Fibroblast of upper back skin (primary cell): ENCODE results near the gene PLIN5.

Source experiments
- DNase-seq: peaks from one replicate; pipeline ENCODE4 v3.0.0-alpha.2; 2013

The PLIN5 gene

GRCh38 chr19:4503825-4504170, 31.2 kb downstream of the PLIN5 start:
- no peak for DNase-seq

GRCh38 chr19:4503132-4503824, 31.7 kb downstream of the PLIN5 start:
- DNase-seq = no peak

GRCh38 chr19:4502282-4503131, 32.5 kb downstream of the PLIN5 start:
- no peak for DNase-seq

- DNase-seq = no peak
Observed at GRCh38 chr19:4501691-4502090, 33.3 kb downstream of the PLIN5 start.

DNA sequence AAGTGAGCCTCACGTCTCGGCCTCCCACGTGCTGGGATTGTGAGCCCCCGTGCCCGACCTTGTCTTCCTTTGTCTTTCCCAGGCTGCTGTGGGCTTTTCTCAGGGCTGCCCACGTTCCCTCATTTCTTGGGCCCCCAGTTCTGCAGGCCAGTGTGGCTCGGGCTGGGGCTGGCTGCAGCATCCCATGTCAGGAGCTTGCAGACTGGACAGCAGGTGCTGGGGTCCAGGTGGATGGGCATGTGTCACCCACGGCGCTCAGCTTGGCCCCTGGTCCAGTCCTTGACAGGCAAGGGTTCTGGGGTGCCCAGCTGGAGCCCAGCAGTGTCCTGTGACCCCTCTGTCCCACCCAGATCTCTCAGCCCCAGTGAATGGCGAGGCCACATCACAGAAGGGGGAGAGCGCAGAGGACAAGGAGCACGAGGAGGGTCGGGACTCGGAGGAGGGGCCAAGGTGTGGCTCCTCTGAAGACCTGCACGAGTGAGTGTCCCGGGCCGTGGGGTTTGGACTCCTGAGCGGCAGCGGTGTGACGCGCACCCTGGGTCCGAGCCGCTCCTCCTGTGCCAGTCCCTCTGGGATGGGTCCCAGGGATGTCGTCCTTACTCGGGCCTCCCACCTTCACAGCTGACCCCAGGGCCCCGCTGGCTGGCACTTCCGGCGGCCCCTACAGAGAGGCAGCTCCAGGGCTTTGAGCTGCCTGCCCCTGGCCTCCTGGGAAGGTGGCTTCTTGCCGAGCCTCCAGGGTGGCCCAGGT, 34.0 kb downstream of the PLIN5 start:
- DNase-seq = no peak

- no peak for DNase-seq
Observed at GRCh38 chr19:4499855-4500254, 35.2 kb downstream of the PLIN5 start.

GRCh38 chr19:4499318-4499717, 35.7 kb downstream of the PLIN5 start:
- DNase-seq = no peak

- no peak for DNase-seq
Observed at GRCh38 chr19:4498694-4499093, 36.3 kb downstream of the PLIN5 start.

GRCh38 chr19:4497770-4498389, 37.1 kb downstream of the PLIN5 start:
- DNase-seq = no peak

- no peak for DNase-seq
Observed at GRCh38 chr19:4496304-4496703, 38.7 kb downstream of the PLIN5 start.

GRCh38 chr19:4495471-4495870, 39.6 kb downstream of the PLIN5 start:
- no peak for DNase-seq

GRCh38 chr19:4494691-4495064, 40.3 kb downstream of the PLIN5 start:
- no peak for DNase-seq

- no peak for DNase-seq
Observed at GRCh38 chr19:4493929-4494690, 40.9 kb downstream of the PLIN5 start.

DNA sequence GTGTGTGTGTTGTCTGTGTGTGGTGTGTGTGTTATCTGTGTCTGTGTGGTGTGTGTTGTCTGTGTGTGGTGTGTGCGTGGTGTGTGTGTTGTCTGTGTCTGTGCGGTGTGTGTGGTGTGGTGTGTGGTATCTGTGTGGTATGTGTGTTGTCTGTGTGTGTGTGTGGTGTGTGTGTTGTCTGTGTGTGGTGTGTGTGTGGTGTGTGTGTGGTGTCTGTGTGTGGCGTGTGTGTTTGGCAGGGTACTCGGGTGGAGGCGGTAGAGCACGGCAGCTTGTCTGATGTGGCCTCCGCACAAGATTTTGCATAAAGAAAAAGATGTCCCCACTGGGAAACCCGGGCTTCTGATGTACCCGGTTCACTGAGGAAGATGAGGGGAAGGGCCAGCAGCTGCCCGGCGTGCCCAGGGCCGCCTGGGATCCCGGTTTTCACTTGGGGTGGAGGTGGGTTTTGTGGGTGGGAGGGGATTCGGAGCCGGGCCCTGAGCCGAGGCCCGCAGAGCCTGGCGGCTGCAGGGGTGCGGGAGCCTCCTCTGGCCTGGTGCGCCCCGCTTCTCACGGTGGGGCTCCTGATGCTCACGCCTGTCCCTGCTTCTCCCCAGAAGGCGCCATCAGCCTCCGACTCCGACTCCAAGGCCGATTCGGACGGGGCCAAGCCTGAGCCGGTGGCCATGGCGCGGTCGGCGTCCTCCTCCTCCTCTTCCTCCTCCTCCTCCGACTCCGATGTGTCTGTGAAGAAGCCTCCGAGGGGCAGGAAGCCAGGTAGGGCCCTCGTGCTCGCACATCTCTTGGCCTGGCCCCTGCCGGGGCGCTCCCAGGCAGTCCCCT, 41.7 kb downstream of the PLIN5 start:
- DNase-seq = no peak

- no peak for DNase-seq
Observed at GRCh38 chr19:4492337-4493103, 42.5 kb downstream of the PLIN5 start.

- no peak for DNase-seq
Observed at GRCh38 chr19:4491446-4491845, 43.6 kb downstream of the PLIN5 start.

GRCh38 chr19:4488496-4488895, 46.5 kb downstream of the PLIN5 start:
- DNase-seq = no peak

GRCh38 chr19:4487572-4487971, 47.5 kb downstream of the PLIN5 start:
- DNase-seq = no peak

DNA sequence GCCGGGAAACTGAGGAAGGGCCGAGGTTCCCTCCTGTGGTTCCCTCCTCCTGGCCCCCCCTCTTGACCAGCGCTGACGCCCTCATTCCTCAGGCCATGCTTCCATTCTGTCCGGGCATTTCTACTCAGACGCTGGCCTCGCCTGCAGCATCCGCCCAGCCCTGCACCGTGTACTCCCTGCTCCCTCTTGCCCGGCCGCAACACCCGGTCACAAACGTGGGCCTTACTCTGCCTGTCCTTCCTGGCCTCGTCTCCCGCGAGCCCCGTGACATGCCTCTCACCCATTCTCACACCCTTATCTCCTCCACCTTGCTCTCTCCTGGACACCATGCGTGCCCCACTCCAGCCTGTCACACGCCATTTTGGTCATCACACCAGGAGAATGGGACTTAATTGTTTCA, 51.6 kb downstream of the PLIN5 start:
- DNase-seq = no peak

DNA sequence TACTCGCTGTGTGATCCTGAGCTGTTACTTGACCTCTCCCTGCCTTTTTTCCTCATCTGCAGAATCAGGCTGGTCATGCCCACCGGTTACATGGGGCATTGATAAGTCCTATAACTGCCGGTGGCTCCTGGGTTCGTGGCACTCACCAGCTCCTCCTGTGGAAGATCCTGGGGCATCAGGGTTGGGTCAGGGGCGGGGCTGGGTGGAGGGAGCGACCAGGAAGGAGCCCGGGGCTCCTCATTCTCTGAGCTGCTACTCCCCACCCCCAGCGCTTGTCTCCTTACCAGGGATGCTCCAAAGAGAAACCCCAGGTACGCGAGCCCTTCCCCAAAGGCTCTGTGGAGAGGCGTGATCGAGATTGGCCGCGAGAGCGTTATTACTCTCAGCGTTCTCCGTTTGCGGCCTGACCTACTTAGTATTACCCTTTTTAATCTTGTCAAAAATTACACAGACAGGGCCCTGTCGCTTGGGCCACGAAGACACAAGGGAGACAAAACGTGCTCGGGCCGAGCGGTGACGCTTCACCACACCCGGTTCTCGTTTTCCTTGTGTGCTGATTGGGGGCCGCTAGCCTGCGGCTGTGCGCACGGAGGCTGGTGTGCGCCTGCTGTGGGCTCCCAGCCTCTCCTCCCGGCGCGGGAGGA, 52.2 kb downstream of the PLIN5 start:
- DNase-seq = no peak
